HCT116 (cell line): ENCODE data around the gene SLC34A1. TPM values are rescaled to one million over a fixed set of nuclear protein-coding genes. Genes with fewer than 3 reads are reported as not detected.

Experiments used
- ATAC-seq: fragments of 200-7000 bp; cut with Tn5 transposase; 2 replicates; pipeline ENCODE4 v1.9.1; 2020; ENCODE audit warnings: mild to moderate bottlenecking, moderate library complexity
- BruUV-seq: library from RNA; stranded (reverse); fragments of 400-500 nt; replicated peaks from 2 replicates; lab custom pipeline; 2021; lab: Mats Ljungman, UMichigan
- CTCF ChIA-PET: fragments of 300-600 bp; sonication (Branson Sonifier 250); formaldehyde crosslinking; loops from one replicate; lab custom pipeline; 2021; ENCODE audit warnings: antibody characterized with exemption; lab: Charles Lee
- POLR2A ChIA-PET: fragments of 300-600, 350-600 bp; sonication (Branson Sonifier 250); formaldehyde crosslinking; loops from one replicate; lab custom pipeline; 2021; ENCODE audit warnings: antibody characterized with exemption; lab: Charles Lee
- RAD21 ChIA-PET, 2 experiments: fragments of 300-600 bp; sonication (Branson Sonifier 250); formaldehyde crosslinking; loops; one replicate each; lab custom pipeline; 2023; ENCODE audit warnings: low total read pairs in 2 of 2; ENCODE audit not compliant: uncharacterized antibody in 2 of 2, unreplicated experiment in 2 of 2, low non-redundant PET in 1 of 2; lab: Charles Lee
- DNase-seq: peaks from one replicate; pipeline ENCODE4 v3.0.0-alpha.2; 2010; ENCODE audit warnings: low read depth, low spot score
- H2AFZ ChIP-seq: fragments of 200-600 bp; shearing (Covaris generic), sonication (generic); 2 replicates; pipeline ENCODE4 v1.6.1; 2017; ENCODE audit warnings: low read depth, mixed run types, mixed read lengths, antibody characterized with exemption, low read length; ENCODE audit not compliant: poor library complexity, severe bottlenecking
- H3K27ac ChIP-seq: 2 replicates; pipeline ENCODE4 v1.5.1; 2012; ENCODE audit warnings: low read depth, low read length
- H3K27me3 ChIP-seq: fragments of 200-600 bp; sonication (generic); 2 replicates; pipeline ENCODE4 v1.6.1; 2016; ENCODE audit warnings: mixed run types, low read length, mixed read lengths; ENCODE audit not compliant: insufficient read depth
- H3K36me3 ChIP-seq, 2 experiments: fragments of 200-500 bp in 1 of 2; fragments of 200-600 bp in 1 of 2; sonication (Bioruptor generic) in 1 of 2; sonication (generic) in 1 of 2; 2 replicates each; pipeline versions ENCODE4 v1.5.1 to v1.6.1; 2014 to 2016; ENCODE audit warnings: low read length in 2 of 2, inconsistent platforms in 1 of 2, mixed read lengths in 1 of 2, mixed run types in 1 of 2; ENCODE audit not compliant: insufficient read depth in 2 of 2, control insufficient read depth in 1 of 2
- H3K4me1 ChIP-seq, 2 experiments: fragments of 200-600 bp in 1 of 2; sonication (generic) in 1 of 2; 2 replicates each; pipeline versions ENCODE4 v1.5.1 to v1.6.1; 2012 to 2017; ENCODE audit warnings: low read length in 2 of 2, inconsistent platforms in 1 of 2, mild to moderate bottlenecking in 1 of 2, mixed read lengths in 1 of 2, mixed run types in 1 of 2, moderate library complexity in 1 of 2; ENCODE audit not compliant: insufficient read depth in 2 of 2, control insufficient read depth in 1 of 2
- H3K4me2 ChIP-seq: fragments of 200-600 bp; sonication (generic); 2 replicates; pipeline ENCODE4 v1.6.1; 2017; ENCODE audit warnings: mixed run types, low read length, mixed read lengths
- H3K4me3 ChIP-seq, 2 experiments: fragments of 200-600 bp in 1 of 2; sonication (generic) in 1 of 2; replicated peaks in 1 of 2; 2 replicates each; pipeline ENCODE4 v1.5.1; 2011 to 2016; ENCODE audit warnings: low read length in 2 of 2, control low read depth in 1 of 2, low read depth in 1 of 2, mild to moderate bottlenecking in 1 of 2, mixed read lengths in 1 of 2, mixed run types in 1 of 2
- H3K79me2 ChIP-seq: fragments of 200-600 bp; sonication (generic); 2 replicates; pipeline ENCODE4 v1.6.1; 2017; ENCODE audit warnings: mild to moderate bottlenecking, mixed run types, low read length, moderate library complexity, mixed read lengths; ENCODE audit not compliant: insufficient read depth
- H3K9ac ChIP-seq: fragments of 200-600 bp; sonication (generic); 2 replicates; pipeline ENCODE4 v1.6.1; 2016; ENCODE audit warnings: low read length, mixed read lengths
- H3K9me2 ChIP-seq: fragments of 200-600 bp; sonication (generic), shearing (Covaris generic); 2 replicates; pipeline ENCODE4 v1.6.1; 2017; ENCODE audit warnings: mixed run types, mild to moderate bottlenecking, moderate library complexity; ENCODE audit not compliant: insufficient read depth
- H3K9me3 ChIP-seq, 2 experiments: fragments of 200-500 bp in 1 of 2; fragments of 200-600 bp in 1 of 2; sonication (Bioruptor generic) in 1 of 2; sonication (generic) in 1 of 2; 2 replicates each; pipeline ENCODE4 v1.6.1; 2014 to 2017; ENCODE audit warnings: low read length in 2 of 2, mixed read lengths in 2 of 2, inconsistent platforms in 1 of 2, low read depth in 1 of 2, mild to moderate bottlenecking in 1 of 2, mixed run types in 1 of 2, moderate library complexity in 1 of 2; ENCODE audit not compliant: control insufficient read depth in 1 of 2, insufficient read depth in 1 of 2
- H4K20me1 ChIP-seq: fragments of 200-600 bp; sonication (generic), shearing (Covaris generic); 2 replicates; pipeline ENCODE4 v1.6.1; 2017; ENCODE audit warnings: mixed run types, mild to moderate bottlenecking, moderate library complexity; ENCODE audit not compliant: insufficient read depth
- CBX3 ChIP-seq: IDR thresholded peaks from 2 replicates; pipeline ENCODE4 v1.6.1; 2012; ENCODE audit warnings: low read depth
- EGR1 ChIP-seq: IDR thresholded peaks from 2 replicates; pipeline ENCODE4 v1.6.1; 2012; ENCODE audit warnings: low read depth
- EZH2 ChIP-seq: fragments of 200-600 bp; sonication (generic); IDR thresholded peaks from 2 replicates; pipeline ENCODE4 v1.6.1; 2017; ENCODE audit warnings: antibody characterized with exemption, mixed run types
- EZH2phosphoT487 ChIP-seq: fragments of 200-600 bp; IDR thresholded peaks from 2 replicates; pipeline ENCODE4 v1.6.1; 2018; ENCODE audit warnings: antibody characterized with exemption, borderline replicate concordance
- POLR2A ChIP-seq: IDR thresholded peaks from 2 replicates; pipeline ENCODE4 v1.7.0; 2011; ENCODE audit warnings: borderline replicate concordance; ENCODE audit not compliant: insufficient read depth, insufficient read length; ENCODE audit errors: extremely low read depth
- POLR2AphosphoS5 ChIP-seq: IDR thresholded peaks from 2 replicates; pipeline ENCODE4 v1.6.1; 2011; ENCODE audit warnings: mild to moderate bottlenecking, low read depth, low read length, moderate library complexity
- RAD21 ChIP-seq: IDR thresholded peaks from 2 replicates; pipeline ENCODE4 v1.6.1; 2012; ENCODE audit warnings: low read depth, mild to moderate bottlenecking
- REST ChIP-seq: IDR thresholded peaks from 2 replicates; pipeline ENCODE4 v1.6.1; 2012; ENCODE audit warnings: low read depth
- SP1 ChIP-seq: IDR thresholded peaks from 2 replicates; pipeline ENCODE4 v1.6.1; 2012; ENCODE audit warnings: low read depth
- ZBTB33 ChIP-seq: IDR thresholded peaks from 2 replicates; pipeline ENCODE4 v1.6.1; 2011; ENCODE audit warnings: mild to moderate bottlenecking, low read length, moderate library complexity; ENCODE audit not compliant: insufficient replicate concordance; ENCODE audit errors: extremely low read depth
- ZNF274 ChIP-seq: fragments of 200-500 bp; sonication (Bioruptor generic); IDR thresholded peaks from 2 replicates; pipeline ENCODE4 v1.6.1; 2014; ENCODE audit warnings: mild to moderate bottlenecking, low read depth, low read length, inconsistent platforms
- intact Hi-C: fragments of 100-400 bp; cut with micrococcal nuclease; formaldehyde crosslinking; loops from 2 replicates; pipeline ENCODE4 v1.10.0; 2022
- total RNA-seq: library from RNA; stranded (reverse); gene quantifications from one replicate; pipeline ENCODE4 v1.2.1, GENCODE V29; 2021; ENCODE audit not compliant: unreplicated experiment

Gene SLC34A1
- total RNA-seq, 1 experiment from 2014 or later = not detected

- TF ChIP-seq ZBTB33 (no peak), SP1 (no peak), RAD21 (no peak), EZH2phosphoT487 (no peak), POLR2AphosphoS5 (no peak), EGR1 (no peak), REST (no peak), ZNF274 (no peak), POLR2A (no peak), CBX3 (no peak), EZH2 (no peak)
- no TSS peak for BruUV-seq
- Histone ChIP-seq H3K4me3 (no peak overlapping the region), H3K79me2 (peaks cover 85% of the 10 kb centered on the region), H3K4me1 (no peaks in the 10 kb centered on the region), H2AFZ (no peak overlapping the region), H4K20me1 (peaks cover 3% of the 10 kb centered on the region; the same call in 1 of the 2 replicates), H3K9me3 (no peaks in the 10 kb centered on the region), H3K27ac (no peak overlapping the region), H3K36me3 (peaks cover 10 to 18% of the 10 kb centered on the region in 2 experiments; a peak in 3 of 4 replicates), H3K9ac (no peak overlapping the region), H3K27me3 (no peaks in the 10 kb centered on the region), H3K4me2 (no peak overlapping the region), H3K9me2 (no peaks in the 10 kb centered on the region)
- POLR2A ChIA-PET = interaction anchor here (0.7 kb wide), 1 partner anchor 257 kb away, joined by 3 read pairs; the partner anchor contains the start of gene FGFR4
- DNase-seq (no peak), ATAC-seq (no peak)
- intact Hi-C loops = no loop called here
- CTCF ChIA-PET = no interaction called here
- RAD21 ChIA-PET = no interaction called here
These were observed 40.5 kb upstream of the SLC34A1 start for GRCh38 chr5:177343777-177344176.
